Testis (tissue), 3 donors: ENCODE data around the gene ALKBH2. TPM values are rescaled to one million over a fixed set of nuclear protein-coding genes. Genes with fewer than 3 reads are reported as not detected.

Source experiments
- DNase-seq: peaks from one replicate; pipeline ENCODE4 v3.0.0-alpha.2; 2019
- H3K27ac ChIP-seq, 2 donors: fragments of 200-600 bp; sonication (generic); one replicate each; pipeline ENCODE4 v1.5.1; 2019
- H3K27me3 ChIP-seq: fragments of 200-600 bp; sonication (generic); one replicate; pipeline ENCODE4 v1.5.1; 2019
- H3K36me3 ChIP-seq: fragments of 200-600 bp; sonication (generic); one replicate; pipeline ENCODE4 v1.5.1; 2017; ENCODE audit warnings: low read depth; ENCODE audit errors: missing control alignments
- H3K4me1 ChIP-seq: fragments of 200-600 bp; sonication (generic); one replicate; pipeline ENCODE4 v1.5.1; 2019
- H3K4me3 ChIP-seq, 2 donors: fragments of 200-600 bp; sonication (generic); one replicate each; pipeline ENCODE4 v1.5.1; 2017 to 2019
- H3K9me3 ChIP-seq: fragments of 200-600 bp; sonication (generic); one replicate; pipeline ENCODE4 v1.5.1; 2017
- CTCF ChIP-seq, 3 experiments: fragments of 450-650 bp in 2 of 3; fragments of 200-600 bp in 1 of 3; sonication (generic) in 1 of 3; IDR thresholded peaks; one replicate each; pipeline ENCODE4 v1.5.1; 2016 to 2019; ENCODE audit warnings: antibody characterized with exemption in 3 of 3, mild to moderate bottlenecking in 2 of 3, moderate library complexity in 1 of 3
- POLR2A ChIP-seq: fragments of 450-650 bp; IDR thresholded peaks from one replicate; pipeline ENCODE4 v1.6.1; 2017; ENCODE audit warnings: antibody characterized with exemption, mild to moderate bottlenecking, moderate library complexity
- WGBS, 2 donors: methylation state at CpG; one replicate each; pipeline ENCODE4 v1.1.5; 2018; 5-methylcytosine and 5-hydroxymethylcytosine counted together
- intact Hi-C: fragments of 100-400 bp; cut with DNase I; formaldehyde crosslinking; loops from one replicate; pipeline ENCODE4 v1.15.1; 2023; ENCODE audit warnings: low total_unique reads
- polyA plus RNA-seq: library from polyadenylated mRNA; stranded (reverse); fragments of 350-450 nt; fragmentation: Illumina TruSeq; extraction: RNeasy Lipid Tissue Mini Kit (QIAGEN cat#74804); gene quantifications from one replicate; pipeline ENCODE4 v1.2.3, GENCODE V29; 2014; ENCODE audit warnings: low read depth, low replicate concordance; ENCODE audit not compliant: insufficient read depth
- total RNA-seq, 2 donors: library from RNA; depleted of rRNA; stranded (reverse); fragments of >200 nt; gene quantifications; one replicate each; pipeline ENCODE4 v1.2.3, GENCODE V29; 2016

ALKBH2 gene
- total and polyA plus RNA-seq, 3 donors from 2014 or later: 16.2 to 23.8 (median 16.6) TPM

DNA sequence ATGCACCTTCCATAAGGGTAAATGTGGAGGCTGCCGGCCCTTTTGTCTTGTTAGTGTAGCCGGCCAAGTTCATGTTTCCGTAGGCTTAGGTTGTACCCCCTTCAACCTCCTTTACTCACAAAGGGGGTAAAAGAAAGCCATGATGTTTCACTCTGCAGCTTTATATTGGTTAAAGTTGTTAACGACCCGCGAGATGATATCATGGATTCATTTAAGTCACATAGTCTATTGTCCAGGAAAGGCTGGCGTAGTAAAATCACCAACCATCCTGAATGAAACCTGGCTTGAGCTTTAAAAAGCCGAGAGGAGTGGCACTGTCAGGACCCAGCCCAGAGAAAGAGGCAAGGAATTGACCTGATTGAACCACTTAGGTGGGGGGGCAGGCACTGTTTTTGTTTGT, 5.4 kb upstream of the ALKBH2 start:
- H3K27ac ChIP-seq: peak overlapping the region; percentile 67 to 90
- peaks cover 11% of the 10 kb centered on the region for H3K4me1 ChIP-seq
- H3K27me3 ChIP-seq: no peaks in the 10 kb centered on the region
- intact Hi-C loops: no loop called here
- TF ChIP-seq POLR2A (no peak), CTCF (IDR thresholded peaks at IDR 0.05) (no peak)
- H3K36me3 ChIP-seq: no peaks in the 10 kb centered on the region
- no peaks in the 10 kb centered on the region for H3K9me3 ChIP-seq
- DNase-seq: no peak
- H3K4me3 ChIP-seq: peak overlapping the region; percentile 80 to 81
- WGBS, 2 donors: 1% methylated on average over 8 of the region's 8 CpGs

GRCh38 chr12:109098183-109098604, 4.9 kb upstream of the ALKBH2 start:
- H3K9me3 ChIP-seq: no peaks in the 10 kb centered on the region
- 0 to 1% methylated on average over 14 to 30 of the region's 32 CpGs for WGBS, 2 donors

GRCh38 chr12:109097435-109098182, 4.3 kb upstream of the ALKBH2 start, which contains the start of gene UNG:
UNG (plus strand) TSS chr12:109097597; CDS start chr12:109097680, 83 bp downstream.
- DNase-seq: peak; percentile 98
- H3K27ac ChIP-seq: peak within 1 kb of the TSS; percentile 67 to 90
- intact Hi-C loops: loop anchor here (2.0 kb wide), 1 partner anchor 13 kb away; no protein-coding TSS in a partner anchor
- no peaks in the 10 kb centered on the region for H3K36me3 ChIP-seq
- no peaks in the 10 kb centered on the region for H3K27me3 ChIP-seq
- TF ChIP-seq POLR2A: no peak
- no peak for TF ChIP-seq CTCF (IDR thresholded peaks at IDR 0.05)
- no peaks in the 10 kb centered on the region for H3K9me3 ChIP-seq
- WGBS, 2 donors: 0 to 1% methylated on average over 2 to 63 of the region's 71 CpGs
- peak within 1 kb of the TSS; percentile 80 to 81 for H3K4me3 ChIP-seq
- peaks cover 15% of the 10 kb centered on the region for H3K4me1 ChIP-seq

More at GRCh38 chr12:109098183-109098604, 4.9 kb upstream of the ALKBH2 start:
- H3K4me3 ChIP-seq: peak overlapping the region; percentile 80 to 81
- intact Hi-C loops: no loop called here
- H3K27ac ChIP-seq: peak overlapping the region; percentile 67 to 90
- DNase-seq: no peak
- H3K4me1 ChIP-seq: peaks cover 11% of the 10 kb centered on the region
- TF ChIP-seq CTCF (IDR thresholded peaks at IDR 0.05) (no peak), POLR2A (no peak)
- no peaks in the 10 kb centered on the region for H3K27me3 ChIP-seq
- H3K36me3 ChIP-seq: no peaks in the 10 kb centered on the region

GRCh38 chr12:109097140-109097434, 3.8 kb upstream of the ALKBH2 start:
- 21 to 34% methylated on average over 7 to 11 of the region's 11 CpGs for WGBS, 2 donors
- DNase-seq: no peak
- Histone ChIP-seq H3K27ac (no peak overlapping the region), H3K36me3 (no peaks in the 10 kb centered on the region), H3K4me1 (peaks cover 19% of the 10 kb centered on the region), H3K4me3 (peak overlapping the region; percentile 80 to 81), H3K9me3 (no peaks in the 10 kb centered on the region), H3K27me3 (no peaks in the 10 kb centered on the region)
- intact Hi-C loops: loop anchor here (2.0 kb wide), 1 partner anchor 14 kb away; no protein-coding TSS in a partner anchor
- TF ChIP-seq CTCF (IDR thresholded peaks at IDR 0.05): no peak
- TF ChIP-seq POLR2A: no peak
